MV-4-11 (cell line): ENCODE data around the gene HMGN3.

Source experiments
- DNase-seq: peaks from one replicate; lab custom pipeline; 2025; lab: John Stamatoyannopoulos, UW

The HMGN3 gene

DNA sequence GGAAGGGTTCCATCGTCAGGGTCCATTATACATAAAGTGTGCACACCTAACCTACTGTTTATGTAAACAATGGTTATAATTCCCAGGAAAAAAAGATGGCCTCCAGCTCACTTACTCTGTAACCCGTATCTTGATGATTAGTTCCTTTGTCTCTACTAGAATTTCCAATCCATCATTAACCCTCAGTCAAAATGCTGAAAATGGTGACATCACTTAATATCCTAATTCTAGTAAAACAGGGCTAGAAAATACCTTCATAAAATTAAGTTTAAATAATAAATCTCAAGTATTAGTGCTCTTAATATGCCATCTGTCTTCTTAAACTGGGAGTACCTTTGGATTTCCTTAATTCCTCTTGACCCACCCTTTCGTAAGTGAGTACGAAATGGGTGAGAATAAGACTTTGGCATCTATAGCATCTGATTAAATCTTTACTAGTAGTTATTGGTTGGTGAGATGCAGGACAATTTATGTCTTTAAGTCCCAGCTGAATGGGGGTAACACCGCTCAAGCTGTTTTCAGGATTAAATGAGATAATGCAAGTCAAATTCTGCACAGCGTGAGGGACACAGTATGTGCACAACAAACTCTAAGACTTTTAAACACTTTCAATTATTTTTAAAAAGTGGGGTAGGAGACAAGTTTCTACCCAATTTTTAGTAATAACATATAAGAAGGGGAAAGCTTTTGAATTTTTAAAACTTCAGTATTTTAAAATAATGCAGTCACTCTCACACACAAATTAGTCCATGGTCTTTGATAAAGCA, 1.6 kb downstream of the HMGN3 start:
- no peak for DNase-seq

DNA sequence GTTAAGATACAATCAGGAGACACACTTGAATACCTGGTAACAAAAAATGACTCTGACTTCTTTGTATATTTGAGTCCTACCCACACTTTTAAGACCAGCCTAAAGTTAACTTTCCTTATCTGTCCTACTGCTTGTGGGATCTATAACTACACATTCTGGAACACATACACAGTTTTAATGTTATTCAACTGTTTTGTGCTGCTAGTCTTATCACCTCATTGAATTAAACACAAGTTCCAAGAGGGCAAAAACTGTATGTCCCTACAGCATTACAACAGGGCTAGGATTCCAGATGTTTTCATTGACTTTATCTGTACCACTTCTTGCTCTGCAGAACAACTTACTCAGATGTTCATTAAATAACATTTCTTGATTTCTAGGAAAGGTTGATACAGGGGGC, 2.8 kb downstream of the HMGN3 start:
- no peak for DNase-seq

DNA sequence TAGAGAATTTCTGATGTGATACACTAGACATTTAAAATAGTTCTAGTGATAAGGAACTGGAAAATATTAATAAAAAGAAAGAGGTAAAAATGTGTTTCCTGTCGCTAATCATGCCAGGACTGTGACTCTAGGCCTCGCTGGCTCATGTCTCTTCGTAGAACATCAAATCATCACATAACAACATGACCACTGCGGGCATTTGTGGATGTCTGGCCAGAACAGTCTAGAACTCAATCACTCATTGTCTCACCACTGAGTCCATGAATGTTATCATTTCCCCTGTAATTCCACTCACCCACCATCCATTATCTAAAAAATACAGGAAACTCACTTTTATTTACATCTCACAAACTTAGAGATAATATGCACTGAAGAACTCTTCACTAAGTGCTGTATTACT, 3.4 kb downstream of the HMGN3 start:
- DNase-seq: no peak

DNA sequence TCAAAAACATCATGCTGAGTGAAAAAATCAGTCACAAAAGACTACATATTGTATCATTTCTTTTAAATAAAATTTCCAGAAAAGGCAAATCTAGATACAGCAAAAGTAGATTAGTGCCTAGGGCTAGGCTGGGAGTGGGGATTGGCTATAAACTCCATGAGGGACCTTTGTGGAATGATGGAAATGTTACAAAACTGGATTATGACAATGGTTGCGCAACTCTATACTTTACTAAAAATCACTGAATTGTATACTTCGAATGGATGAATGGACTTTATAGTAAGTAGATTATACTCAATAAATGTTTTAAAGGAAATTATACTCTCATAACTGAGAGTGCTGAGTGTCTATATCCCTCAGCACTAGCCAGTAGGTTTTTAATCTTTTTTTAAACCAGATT, 4.3 kb downstream of the HMGN3 start:
- no peak for DNase-seq

DNA sequence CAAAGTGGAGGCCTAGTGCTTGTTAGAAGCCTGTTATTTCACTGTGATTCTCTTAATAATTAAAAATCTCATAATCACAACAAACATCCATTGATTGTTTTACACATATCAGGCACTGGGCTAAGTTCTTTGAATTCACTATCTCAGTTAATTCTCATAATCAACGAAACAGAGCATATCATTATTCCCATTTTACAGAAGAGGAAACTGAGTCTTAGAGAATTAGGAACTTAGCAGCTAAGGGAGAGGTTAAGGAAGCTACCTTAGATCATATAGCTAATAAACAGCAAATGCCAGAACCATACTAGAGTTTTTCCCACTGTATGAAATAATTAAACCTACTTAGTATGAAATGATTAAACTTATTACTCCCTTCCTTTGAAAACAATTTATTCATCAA, 7.0 kb downstream of the HMGN3 start:
- no peak for DNase-seq

DNA sequence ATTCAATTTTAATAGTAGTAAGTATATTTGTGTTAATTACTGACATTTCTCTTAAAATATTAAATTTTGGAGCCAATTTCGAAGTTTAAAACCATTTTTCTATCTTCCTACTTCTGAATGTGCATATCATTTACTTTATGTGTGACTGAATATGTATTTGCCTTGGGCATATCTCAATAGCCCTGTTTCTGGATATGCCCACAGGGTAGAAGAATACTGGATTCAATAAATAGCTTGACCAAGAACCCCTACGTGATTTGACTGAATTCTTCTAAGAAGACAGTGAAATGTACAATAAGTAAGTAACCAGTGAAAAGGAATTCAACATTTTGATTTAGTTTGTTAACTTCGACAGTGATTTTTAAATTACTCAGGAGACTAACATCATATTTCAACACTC, 7.8 kb downstream of the HMGN3 start:
- DNase-seq: no peak

DNA sequence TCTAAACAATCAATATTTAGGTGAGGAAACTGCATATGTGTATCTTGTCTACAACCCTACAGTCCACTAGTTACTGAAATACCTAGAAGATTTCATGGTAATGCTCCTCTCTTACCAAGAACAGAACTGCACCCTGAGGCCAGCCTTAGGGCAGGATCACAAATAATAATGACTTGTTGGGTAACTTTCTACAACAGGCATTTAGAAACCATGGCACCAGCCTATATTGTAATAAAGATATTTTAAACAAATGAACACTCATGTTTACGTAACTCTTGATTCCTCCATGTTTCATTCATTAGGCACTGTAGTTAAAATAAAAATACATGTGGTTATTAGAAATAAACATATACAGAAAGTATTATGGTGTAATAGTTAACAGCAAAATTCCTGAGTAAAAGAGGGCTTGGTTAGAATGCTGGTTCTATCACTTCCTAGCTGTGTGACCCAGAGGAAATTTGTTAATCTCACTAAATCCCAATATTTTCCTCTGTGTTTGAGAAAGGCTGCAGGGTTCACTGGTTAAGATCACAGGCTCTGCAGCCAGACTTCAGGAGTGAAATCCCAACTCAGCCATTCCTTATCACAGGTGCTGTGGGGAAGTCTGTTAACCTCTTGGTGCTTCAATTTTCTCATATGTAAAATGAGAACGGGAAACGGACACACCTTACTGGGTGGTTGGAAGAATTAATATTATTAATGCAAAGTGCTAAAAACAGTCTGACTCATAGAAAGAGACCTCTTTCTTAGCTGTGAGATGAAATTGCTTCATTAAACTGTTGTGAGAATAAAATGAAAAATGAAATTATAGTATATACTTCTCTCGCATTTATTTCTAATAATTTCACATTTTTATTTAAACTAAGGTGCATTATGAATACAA, 8.5 kb downstream of the HMGN3 start:
- peak; percentile 11 for DNase-seq

DNA sequence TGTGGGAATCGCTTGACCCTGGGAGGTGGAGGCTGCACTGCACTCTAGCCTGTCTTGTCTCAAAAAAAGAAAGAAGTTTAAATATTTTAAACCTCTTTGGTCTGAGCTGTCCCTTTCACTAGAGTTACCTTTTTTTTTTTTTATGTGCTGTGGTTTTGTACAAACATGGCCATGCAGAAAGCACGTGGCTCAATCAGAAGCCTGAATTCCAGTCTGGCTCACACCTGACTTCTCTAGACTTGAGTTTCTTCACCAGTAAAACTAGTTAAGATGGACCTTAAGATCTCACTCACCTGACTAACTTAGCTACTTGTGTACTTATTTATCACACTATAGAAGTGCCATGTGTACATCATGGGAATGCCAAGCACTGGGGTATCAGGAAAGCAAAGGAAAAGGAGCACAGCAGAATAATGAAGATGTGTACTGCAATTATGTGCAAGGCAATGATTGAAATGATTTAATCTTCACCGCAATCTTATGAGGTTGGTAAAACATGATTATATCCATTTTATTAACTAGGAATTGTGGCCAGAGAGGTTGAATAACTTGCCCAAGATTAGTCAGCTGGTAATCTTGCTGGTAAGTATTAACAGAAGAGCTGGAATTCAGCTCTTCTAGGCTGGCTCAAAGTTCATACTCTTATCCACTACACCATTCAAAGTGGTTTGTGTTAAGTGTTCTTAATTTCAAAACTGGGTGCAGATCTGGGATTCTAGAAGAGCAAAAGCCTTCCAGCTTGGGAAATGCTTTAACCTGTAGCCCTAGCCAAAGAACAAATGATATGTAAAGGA, 10.7 kb downstream of the HMGN3 start:
- DNase-seq: no peak

DNA sequence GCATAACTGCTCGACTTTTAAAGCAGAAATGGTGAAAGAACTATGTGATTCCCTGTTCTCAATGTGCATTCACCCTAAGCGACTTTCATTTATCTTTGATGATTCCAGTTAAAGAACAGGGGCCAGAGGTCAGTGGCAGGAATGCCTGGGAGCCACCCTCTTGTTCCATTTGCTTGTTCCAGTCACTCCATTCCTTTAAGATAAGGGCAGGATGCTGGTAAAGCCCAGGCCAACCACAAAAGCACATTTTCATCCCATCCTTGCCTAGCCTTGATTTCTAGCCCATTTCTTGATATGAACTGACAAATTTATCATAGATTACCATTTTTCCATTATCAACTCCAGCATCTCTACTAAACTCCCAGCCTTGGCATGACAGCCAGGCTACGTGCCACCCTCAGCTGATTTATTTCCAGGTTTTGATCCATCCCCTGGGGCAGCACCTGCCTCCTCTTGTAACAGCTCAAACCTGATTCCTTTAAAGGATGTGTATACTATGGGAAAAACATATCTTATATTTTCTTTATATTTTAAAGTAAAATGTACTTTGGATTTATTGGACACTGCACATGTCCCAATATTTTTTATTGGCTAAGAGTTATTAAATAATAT, 19.2 kb downstream of the HMGN3 start:
- no peak for DNase-seq

DNA sequence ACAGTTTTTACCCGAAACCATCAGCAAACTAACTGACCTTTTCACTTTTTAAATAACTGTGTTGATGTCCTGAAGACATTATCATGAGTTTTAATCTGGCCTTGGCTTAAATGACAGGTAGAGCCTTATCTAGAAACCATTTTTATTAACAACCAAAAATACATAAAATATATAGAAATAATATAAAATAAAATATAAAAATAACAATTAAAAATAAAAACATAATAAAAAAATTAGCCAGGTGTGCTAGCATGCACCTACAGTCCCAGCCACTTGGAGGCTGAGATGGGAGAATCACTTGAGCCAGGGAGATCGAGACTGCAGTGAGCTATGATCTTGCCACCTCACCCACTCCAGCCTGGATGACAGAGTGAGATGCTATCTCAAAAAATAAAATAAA, 21.6 kb downstream of the HMGN3 start:
- DNase-seq: no peak

DNA sequence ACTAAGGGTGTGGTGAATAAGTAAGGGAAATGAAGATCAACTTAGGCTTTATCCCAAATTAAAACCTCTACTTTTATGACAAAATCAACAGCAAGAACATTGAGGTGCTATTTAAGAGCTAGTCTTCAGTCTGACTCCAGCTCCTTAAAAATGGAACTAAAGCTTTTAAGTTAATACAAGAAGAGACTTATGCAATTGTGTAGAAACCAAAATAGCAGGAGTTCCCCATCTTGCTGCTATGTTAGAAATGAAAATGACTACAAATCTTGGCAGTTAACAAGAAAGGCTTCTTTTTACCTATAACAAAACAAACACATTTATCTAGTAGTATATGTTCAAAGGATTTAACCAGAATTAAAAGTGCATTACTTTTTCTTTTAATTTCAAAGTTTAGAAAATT, 25.7 kb downstream of the HMGN3 start:
- peak; percentile 58 for DNase-seq

DNA sequence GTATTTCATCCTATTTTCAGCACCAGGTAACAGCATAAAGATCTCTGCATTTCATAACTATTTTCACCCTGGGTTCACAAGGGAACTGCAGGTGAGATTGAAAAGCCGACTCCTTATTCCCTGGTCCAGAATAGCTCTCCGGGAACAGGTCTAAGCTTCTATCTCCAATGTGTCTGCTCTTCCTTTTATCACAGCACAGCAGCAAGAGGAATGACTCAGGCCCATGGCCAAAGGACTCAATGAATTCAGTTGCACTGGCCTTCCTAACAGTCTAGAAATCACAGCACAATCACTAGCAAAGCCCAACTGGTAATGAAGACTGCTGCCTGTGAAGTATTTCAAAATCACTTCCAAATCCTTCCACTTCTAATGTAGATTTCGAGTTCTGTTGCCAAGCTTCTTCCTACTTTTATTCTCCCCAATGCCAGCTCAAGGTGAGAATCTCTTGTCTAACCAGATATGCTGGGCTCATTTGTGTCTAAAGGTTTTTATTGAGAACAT, 30.7 kb downstream of the HMGN3 start:
- no peak for DNase-seq

DNA sequence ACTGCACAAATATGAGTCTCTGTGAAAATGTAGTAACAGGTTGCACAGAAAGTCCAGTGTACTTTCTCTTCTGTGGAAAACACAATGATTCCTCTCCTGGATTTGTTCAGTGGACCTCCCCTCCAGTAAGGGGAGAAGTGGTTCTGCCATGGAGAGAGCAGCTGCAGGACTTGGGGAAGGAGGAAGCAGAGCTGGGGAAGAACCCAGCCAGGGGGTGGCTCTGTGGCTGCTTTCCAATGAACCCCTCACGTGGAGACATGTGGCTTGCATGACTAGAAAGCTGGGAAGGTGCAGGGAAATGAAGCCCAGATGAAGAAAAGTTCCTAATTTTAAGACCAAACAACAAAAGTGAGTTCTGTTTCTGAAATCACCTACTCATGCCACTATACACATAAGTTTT, 31.9 kb downstream of the HMGN3 start:
- DNase-seq: no peak

DNA sequence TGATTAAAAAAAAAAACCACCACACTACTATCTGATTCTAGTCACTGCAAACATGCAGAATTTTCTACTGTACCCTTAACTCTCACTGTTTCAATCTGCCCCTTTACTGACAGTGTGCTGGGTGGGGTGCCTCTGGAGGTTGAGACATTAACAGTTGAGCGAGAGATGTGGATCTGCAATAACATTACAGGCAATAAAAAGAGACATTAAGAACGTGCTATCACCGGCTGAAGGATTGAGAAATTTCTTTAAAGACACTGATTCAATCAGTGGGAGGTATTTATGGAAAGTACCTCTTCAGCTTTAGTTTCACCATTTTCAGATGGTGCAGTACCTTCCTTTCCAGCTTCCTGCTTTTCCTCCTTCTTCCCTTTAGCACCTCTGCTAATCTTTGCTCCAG, 32.5 kb downstream of the HMGN3 start:
- DNase-seq: no peak

DNA sequence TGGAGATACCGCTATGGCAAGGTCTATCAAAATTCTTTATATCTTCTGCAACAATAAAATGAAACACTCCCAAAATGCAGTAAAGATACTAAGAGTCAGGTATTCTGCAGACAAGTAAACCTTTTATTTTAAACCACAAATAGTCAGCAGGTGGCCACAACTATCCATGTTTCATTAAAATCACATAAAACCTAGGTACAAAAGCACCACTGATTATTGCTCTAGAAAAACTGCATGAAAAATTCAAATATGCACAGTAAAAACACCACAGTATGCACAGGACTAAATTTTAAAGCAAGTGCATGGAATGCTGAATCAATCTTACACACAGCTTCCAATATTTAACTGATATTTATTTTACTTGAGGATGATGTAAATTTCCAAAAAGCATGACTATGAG, 33.3 kb downstream of the HMGN3 start:
- no peak for DNase-seq

DNA sequence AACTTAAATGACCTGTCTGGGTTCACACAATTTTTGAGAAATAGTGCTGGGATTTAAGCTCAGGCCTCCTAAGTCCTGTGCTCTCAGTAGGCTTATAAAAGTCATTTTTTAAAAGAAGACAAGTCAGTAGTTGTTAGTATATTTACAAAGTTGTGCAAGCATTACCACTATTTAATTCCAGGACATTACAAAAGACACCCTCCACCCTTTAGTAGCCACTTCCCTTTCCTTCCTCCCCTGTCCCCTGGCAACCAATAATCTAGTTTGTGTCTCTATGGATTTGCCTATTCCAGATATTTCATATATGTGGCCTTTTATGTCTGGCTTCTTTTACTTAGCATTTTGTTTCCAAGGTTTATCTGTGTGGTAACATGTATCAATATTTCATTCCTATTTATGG, 37.6 kb downstream of the HMGN3 start:
- peak; percentile 86 for DNase-seq

DNA sequence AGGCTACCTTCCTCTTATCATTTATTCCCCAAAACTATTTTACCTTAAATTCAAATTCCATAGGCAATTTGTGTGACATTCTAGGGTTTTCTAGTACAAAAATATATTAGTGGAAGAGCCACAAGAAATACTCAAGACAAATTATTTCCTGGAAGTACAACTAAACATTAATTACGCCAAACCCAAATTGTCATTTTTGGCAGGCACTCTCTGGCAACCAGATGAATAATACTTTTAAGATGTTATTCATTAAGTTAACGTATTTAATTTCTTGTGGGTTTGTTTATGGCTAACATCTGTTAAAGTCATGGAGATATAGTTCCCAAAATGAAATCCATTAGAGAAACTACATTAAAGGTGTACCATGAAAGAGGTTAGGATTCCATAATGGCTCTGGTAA, 40.5 kb downstream of the HMGN3 start:
- no peak for DNase-seq

DNA sequence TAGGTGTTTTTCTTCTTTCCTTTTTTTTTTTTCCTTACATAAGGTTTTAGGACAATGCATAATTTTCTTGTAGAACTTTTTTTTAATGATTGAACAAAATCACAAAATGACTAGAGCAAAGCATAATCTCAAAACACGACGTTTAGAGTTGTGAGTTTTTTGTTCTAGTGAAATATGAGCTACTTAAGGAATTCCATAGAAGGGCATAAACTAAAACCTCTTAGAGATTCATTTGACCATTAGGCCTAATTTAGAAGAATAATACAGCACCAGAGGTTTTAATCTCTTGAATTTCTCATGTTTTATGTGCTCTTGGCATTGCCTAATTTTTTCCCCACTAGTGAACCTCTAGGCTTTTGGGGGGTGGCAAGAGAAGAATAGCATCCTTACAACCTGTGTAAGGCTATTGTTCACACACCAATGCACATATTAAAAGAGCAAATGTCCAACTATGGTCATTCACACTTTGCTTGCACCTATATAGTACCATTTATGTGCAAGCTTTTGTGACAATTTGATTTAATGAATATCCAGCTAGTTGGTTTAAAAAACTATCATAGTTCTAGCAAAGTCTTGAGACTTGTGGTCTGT, 44.6 kb downstream of the HMGN3 start:
- no peak for DNase-seq

DNA sequence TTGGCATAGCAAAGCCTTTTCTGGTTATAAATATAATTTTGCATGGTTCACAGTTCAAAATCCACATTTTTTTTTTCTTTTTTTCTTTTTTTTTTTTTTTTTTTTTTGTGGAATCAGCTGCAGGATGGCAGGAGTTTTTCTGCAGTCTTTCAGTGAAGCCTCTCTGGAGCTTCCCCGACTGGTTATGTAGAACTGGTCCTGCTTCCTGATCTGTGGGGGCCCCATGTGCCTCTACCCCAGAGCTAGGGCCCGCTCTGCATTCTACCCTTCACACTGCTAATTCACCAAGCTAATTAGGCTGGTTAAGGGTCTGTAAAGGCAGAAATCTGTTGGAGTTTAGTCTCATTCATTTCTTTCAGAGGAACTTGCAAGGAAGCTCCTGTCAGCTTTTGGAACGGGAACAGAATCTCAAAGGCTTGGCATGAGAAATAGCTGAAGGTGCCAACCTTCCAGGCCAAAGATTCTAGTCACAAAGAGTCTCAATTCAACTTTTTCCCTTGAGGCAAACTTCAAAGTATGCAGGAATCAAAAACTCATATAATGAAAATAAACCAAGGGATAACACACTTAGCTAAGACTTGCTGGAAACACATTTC, 45.5 kb downstream of the HMGN3 start:
- DNase-seq: no peak

DNA sequence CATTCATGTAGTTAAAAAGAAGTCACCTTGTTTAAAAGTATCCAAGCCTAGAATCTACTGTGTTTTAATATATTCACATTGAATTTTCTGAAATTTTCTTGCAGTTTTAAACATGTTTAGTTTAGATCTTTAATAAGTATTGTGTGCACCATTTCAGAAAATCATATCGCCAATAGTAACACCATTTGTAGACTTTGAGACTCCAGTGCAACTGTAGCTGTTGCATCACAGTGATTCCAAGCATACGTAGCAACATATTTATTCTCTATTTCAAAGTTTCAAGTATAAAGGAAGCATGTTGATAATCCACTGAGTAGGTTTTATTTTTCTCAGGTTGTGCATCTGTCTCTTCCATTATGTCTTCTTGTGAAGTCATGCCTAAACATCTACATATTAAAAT, 46.4 kb downstream of the HMGN3 start:
- DNase-seq: no peak

DNA sequence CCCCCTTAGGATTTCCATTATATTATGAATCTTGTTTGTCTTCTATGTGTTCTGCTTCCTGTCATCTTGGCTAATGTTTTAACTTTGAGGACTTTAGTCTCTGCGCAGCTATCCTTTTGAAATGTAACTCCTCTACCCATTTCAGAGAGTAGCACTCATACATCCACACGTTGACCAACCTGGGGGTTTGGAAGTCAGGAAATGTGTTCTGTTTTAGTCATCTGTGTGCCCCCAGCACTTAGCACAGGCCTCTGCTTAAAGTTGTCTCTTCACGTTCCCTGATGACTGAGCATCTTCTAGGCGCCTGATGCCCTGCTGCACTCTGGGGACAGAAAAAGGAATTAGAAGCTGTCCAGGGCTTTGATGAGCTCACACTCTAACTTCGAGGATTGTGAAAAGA, 47.9 kb downstream of the HMGN3 start:
- no peak for DNase-seq
